ENCODE results near the gene DUSP1.

The DUSP1 gene

GRCh38 chr5:172762214-172763119, 8.5 kb downstream of the DUSP1 start:
- no peak for DNase-seq

GRCh38 chr5:172760959-172761358, 10.0 kb downstream of the DUSP1 start:
- no peak for DNase-seq

- DNase-seq = no peak
Measured at GRCh38 chr5:172760136-172760535, 10.9 kb downstream of the DUSP1 start.

- DNase-seq = no peak
Measured at GRCh38 chr5:172758834-172759149, 12.2 kb downstream of the DUSP1 start.

GRCh38 chr5:172758077-172758833, 12.7 kb downstream of the DUSP1 start:
- peak; percentile 87 to 96 (median 90) for DNase-seq

- DNase-seq = peak; percentile 46 to 79 (median 54)
Measured at GRCh38 chr5:172757394-172758010, 13.5 kb downstream of the DUSP1 start.

GRCh38 chr5:172756764-172757393, 14.1 kb downstream of the DUSP1 start:
- DNase-seq = no peak

GRCh38 chr5:172754596-172755356, 16.2 kb downstream of the DUSP1 start:
- no peak for DNase-seq

GRCh38 chr5:172753101-172753500, 17.9 kb downstream of the DUSP1 start:
- DNase-seq = no peak

GRCh38 chr5:172751761-172752510, 19.1 kb downstream of the DUSP1 start:
- no peak for DNase-seq

GRCh38 chr5:172749881-172750633, 20.9 kb downstream of the DUSP1 start:
- no peak for DNase-seq

- DNase-seq = no peak
Measured at GRCh38 chr5:172749076-172749475, 21.9 kb downstream of the DUSP1 start.

GRCh38 chr5:172748341-172748843, 22.6 kb downstream of the DUSP1 start:
- no peak for DNase-seq

GRCh38 chr5:172747471-172747870, 23.5 kb downstream of the DUSP1 start:
- no peak for DNase-seq

GRCh38 chr5:172746725-172747124, 24.3 kb downstream of the DUSP1 start:
- DNase-seq = no peak

GRCh38 chr5:172745838-172746237, 25.2 kb downstream of the DUSP1 start:
- DNase-seq = no peak

- DNase-seq = no peak
Measured at GRCh38 chr5:172745406-172745805, 25.6 kb downstream of the DUSP1 start.

- DNase-seq = peak; percentile 19 to 50 (median 26)
Measured at GRCh38 chr5:172744123-172745104, 26.6 kb downstream of the DUSP1 start.
